Lower leg skin (tissue), 4 donors: ENCODE data around the gene PTPRO. TPM values are rescaled to one million over a fixed set of nuclear protein-coding genes. Genes with fewer than 3 reads are reported as not detected.

ENCODE experiments used
- DNase-seq, 2 donors: peaks; one replicate each; pipeline ENCODE4 v3.0.0-alpha.2; 2019; ENCODE audit warnings: low spot score in 2 of 2
- H3K4me3 ChIP-seq: fragments of 200-600 bp; sonication (generic); 2 replicates; pipeline ENCODE4 v1.5.1; 2017; ENCODE audit warnings: mild to moderate bottlenecking, low read depth; ENCODE audit not compliant: poor library complexity, severe bottlenecking
- POLR2A ChIP-seq, 2 donors: fragments of 450-650 bp; IDR thresholded peaks; one replicate each; pipeline ENCODE4 v1.6.1; 2016 to 2017; ENCODE audit warnings: antibody characterized with exemption in 2 of 2, mild to moderate bottlenecking in 1 of 2, moderate library complexity in 1 of 2
- WGBS, 2 donors: methylation state at CpG; one replicate each; pipeline ENCODE4 v1.1.5; 2018; 5-methylcytosine and 5-hydroxymethylcytosine counted together
- intact Hi-C: fragments of 100-400 bp; cut with DNase I; formaldehyde crosslinking; loops from one replicate; pipeline ENCODE4 v1.15.0; 2023; ENCODE audit warnings: low total_unique reads
- total RNA-seq, 4 donors: library from RNA; depleted of rRNA; stranded (reverse); fragments of >200 nt; gene quantifications; one replicate each; pipeline ENCODE4 v1.1.0, GENCODE V29; 2016
- TF ChIP-seq, protein P1 (sequence below), 3 donors: fragments of 450-650 bp; IDR thresholded peaks; one replicate each; pipeline ENCODE4 v1.5.1; 2016; ENCODE audit warnings: antibody characterized with exemption in 3 of 3, mild to moderate bottlenecking in 3 of 3, moderate library complexity in 2 of 3

The PTPRO gene
- total RNA-seq, 4 donors from 2014 or later = 0.29 to 0.91 (median 0.34) TPM; not detected in 1

DNA sequence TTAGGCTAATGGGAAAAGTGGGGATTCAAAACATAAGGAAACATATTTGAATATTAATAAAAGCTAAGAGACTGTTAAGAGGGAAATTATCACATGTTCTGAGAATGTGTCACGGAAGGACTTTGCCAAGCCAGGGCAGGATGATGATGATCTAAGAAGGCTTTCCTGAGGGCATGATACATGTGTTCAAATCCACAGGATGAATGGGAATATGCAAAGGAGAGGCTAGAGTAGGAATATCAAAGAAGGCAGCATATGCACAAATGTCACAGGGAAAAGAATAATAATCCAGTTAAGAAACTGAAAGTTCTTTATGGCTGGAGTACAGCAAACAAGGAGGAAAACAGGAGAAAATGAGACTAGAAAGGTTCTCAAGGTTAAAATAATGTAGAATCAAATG is 107.0 kb downstream of the PTPRO start:
- TF ChIP-seq POLR2A (IDR thresholded peaks at IDR 0.05) = no peak
- intact Hi-C loops = no loop called here
- WGBS, 2 donors = 59 to 63% methylated on average over 1 of the region's 1 CpG
- DNase-seq = no peak
- H3K4me3 ChIP-seq = no peak overlapping the region

DNA sequence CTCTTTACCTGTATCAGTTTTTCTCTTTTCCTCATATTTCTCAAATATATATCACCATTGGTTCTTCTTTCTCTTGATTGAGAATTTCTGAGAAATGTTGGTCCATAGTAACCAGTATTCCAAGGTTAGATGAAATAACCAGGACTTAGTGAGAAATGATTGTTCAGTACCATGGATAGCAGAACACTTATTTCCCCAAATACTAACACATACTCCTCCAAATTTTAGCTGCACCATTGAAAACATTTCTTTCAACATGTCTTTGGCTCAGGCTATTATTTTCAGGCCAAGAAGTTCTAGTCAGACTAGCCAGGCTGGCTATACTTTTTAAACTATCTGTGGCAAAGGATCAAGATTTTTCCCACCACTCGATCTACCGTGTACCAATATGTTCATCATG is 113.3 kb downstream of the PTPRO start:
- TF ChIP-seq, protein P1, sequence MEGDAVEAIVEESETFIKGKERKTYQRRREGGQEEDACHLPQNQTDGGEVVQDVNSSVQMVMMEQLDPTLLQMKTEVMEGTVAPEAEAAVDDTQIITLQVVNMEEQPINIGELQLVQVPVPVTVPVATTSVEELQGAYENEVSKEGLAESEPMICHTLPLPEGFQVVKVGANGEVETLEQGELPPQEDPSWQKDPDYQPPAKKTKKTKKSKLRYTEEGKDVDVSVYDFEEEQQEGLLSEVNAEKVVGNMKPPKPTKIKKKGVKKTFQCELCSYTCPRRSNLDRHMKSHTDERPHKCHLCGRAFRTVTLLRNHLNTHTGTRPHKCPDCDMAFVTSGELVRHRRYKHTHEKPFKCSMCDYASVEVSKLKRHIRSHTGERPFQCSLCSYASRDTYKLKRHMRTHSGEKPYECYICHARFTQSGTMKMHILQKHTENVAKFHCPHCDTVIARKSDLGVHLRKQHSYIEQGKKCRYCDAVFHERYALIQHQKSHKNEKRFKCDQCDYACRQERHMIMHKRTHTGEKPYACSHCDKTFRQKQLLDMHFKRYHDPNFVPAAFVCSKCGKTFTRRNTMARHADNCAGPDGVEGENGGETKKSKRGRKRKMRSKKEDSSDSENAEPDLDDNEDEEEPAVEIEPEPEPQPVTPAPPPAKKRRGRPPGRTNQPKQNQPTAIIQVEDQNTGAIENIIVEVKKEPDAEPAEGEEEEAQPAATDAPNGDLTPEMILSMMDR (IDR thresholded peaks at IDR 0.05) = no peak
- TF ChIP-seq POLR2A (IDR thresholded peaks at IDR 0.05) = no peak
- WGBS, 2 donors = 96 to 98% methylated on average over 2 of the region's 2 CpGs
- DNase-seq = no peak
- intact Hi-C loops = no loop called here
- H3K4me3 ChIP-seq = no peak overlapping the region

DNA sequence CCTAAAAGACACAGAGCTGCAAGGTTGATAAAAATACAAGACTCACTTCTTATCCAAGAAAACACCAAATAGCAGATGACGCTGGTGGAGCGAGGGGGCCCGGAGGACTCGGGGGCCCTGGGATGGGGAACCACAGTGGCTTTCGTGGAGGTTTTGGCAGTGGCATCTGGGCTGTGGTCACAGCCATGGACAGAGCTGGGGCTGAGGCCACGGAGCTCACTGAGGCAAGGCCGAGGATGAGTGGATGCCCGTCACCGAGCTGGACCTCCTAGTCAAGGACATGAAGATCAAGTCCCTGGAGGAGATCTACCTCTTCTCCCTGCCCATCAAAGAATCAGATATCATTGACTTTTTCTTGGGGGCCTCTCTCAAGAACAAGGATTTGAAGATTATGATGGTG is 117.2 kb downstream of the PTPRO start:
- 89 to 90% methylated on average over 9 of the region's 9 CpGs for WGBS, 2 donors
- TF ChIP-seq, protein P1 (IDR thresholded peaks at IDR 0.05) = no peak
- no peak for TF ChIP-seq POLR2A (IDR thresholded peaks at IDR 0.05)
- intact Hi-C loops = no loop called here

DNA sequence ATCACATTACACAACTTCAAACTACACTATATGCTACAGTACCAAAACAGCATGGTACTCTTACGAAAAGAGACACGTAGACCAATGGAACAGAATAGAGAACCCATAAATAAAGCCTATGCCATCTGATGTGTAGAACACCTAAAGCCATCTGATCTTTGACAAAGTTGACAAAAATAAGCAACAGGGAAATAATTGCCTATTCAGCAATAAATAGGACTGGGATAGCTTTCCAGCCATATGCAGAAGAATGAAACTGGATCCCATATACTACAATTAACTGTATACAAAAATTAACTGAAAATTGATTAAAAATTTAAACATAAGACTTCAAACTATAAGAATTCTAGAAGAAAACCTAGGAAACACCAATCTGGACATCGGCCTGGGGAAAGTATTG is 120.7 kb downstream of the PTPRO start:
- DNase-seq = no peak
- WGBS, 2 donors = 89 to 90% methylated on average over 3 of the region's 3 CpGs
- TF ChIP-seq, protein P1 (IDR thresholded peaks at IDR 0.05) = no peak
- TF ChIP-seq POLR2A (IDR thresholded peaks at IDR 0.05) = no peak
- intact Hi-C loops = no loop called here
- H3K4me3 ChIP-seq = no peak overlapping the region

More for the DNA sequence above, 117.2 kb downstream of the PTPRO start:
- DNase-seq = peak in 1 of 2 donors; percentile 78
- no peak overlapping the region for H3K4me3 ChIP-seq

DNA sequence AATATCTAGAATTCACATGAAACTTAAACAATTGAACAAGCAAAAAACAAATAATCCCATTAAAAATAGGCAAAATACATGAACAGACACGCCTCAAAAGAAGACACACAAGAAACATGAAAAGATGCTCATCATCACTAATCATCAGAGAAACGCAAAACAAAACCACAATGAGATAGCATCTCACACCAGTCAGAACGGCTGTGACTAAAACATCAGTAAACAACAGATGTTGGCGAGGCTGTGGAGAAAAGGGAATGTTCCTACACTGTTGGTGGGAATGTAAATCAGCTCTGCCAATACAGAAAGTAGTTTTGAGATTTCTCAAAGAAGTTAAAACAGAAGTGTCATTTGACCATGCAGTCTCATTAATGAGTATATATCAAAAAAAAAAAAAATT is 121.3 kb downstream of the PTPRO start:
- intact Hi-C loops = no loop called here
- TF ChIP-seq, protein P1 (IDR thresholded peaks at IDR 0.05) = no peak
- no peak for DNase-seq
- WGBS, 2 donors = 59 to 70% methylated on average over 4 of the region's 4 CpGs
- no peak overlapping the region for H3K4me3 ChIP-seq

DNA sequence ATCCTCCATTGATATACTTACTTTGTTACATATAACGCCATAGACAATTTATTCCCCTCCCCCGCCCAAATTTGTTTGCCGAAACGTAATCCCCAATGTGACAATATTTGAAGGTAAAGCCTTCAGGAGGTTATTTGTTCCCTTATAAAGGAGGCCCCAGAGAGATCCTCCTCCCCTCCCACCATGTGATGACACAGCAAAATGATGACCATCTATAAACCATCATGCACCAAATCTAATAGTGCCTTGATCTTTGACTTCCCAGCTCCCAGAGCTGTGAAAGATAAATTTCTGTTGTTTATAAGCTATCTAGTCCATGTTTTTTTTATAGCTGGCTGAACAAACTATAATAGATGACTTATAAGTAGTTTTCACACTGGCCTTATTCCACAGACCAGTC is 122.2 kb downstream of the PTPRO start:
- TF ChIP-seq, protein P1 (IDR thresholded peaks at IDR 0.05) = no peak
- TF ChIP-seq POLR2A (IDR thresholded peaks at IDR 0.05) = no peak
- H3K4me3 ChIP-seq = no peak overlapping the region
- DNase-seq = no peak
- WGBS, 2 donors = 90 to 91% methylated on average over 4 of the region's 4 CpGs
- intact Hi-C loops = no loop called here
